HCT116 (cell line): ENCODE data around the gene GRIK4. TPM values are rescaled to one million over a fixed set of nuclear protein-coding genes. Genes with fewer than 3 reads are reported as not detected.

Experiments used
- ATAC-seq: fragments of 200-7000 bp; cut with Tn5 transposase; 2 replicates; pipeline ENCODE4 v1.9.1; 2020; ENCODE audit warnings: mild to moderate bottlenecking, moderate library complexity
- BruUV-seq: library from RNA; stranded (reverse); fragments of 400-500 nt; replicated peaks from 2 replicates; lab custom pipeline; 2021; lab: Mats Ljungman, UMichigan
- CTCF ChIA-PET: fragments of 300-600 bp; sonication (Branson Sonifier 250); formaldehyde crosslinking; loops from one replicate; lab custom pipeline; 2021; ENCODE audit warnings: antibody characterized with exemption; lab: Charles Lee
- POLR2A ChIA-PET: fragments of 300-600, 350-600 bp; sonication (Branson Sonifier 250); formaldehyde crosslinking; loops from one replicate; lab custom pipeline; 2021; ENCODE audit warnings: antibody characterized with exemption; lab: Charles Lee
- RAD21 ChIA-PET, 2 experiments: fragments of 300-600 bp; sonication (Branson Sonifier 250); formaldehyde crosslinking; loops; one replicate each; lab custom pipeline; 2023; ENCODE audit warnings: low total read pairs in 2 of 2; ENCODE audit not compliant: uncharacterized antibody in 2 of 2, unreplicated experiment in 2 of 2, low non-redundant PET in 1 of 2; lab: Charles Lee
- DNase-seq: peaks from one replicate; pipeline ENCODE4 v3.0.0-alpha.2; 2010; ENCODE audit warnings: low read depth, low spot score
- H2AFZ ChIP-seq: fragments of 200-600 bp; shearing (Covaris generic), sonication (generic); 2 replicates; pipeline ENCODE4 v1.6.1; 2017; ENCODE audit warnings: low read depth, mixed run types, mixed read lengths, antibody characterized with exemption, low read length; ENCODE audit not compliant: poor library complexity, severe bottlenecking
- H3K27ac ChIP-seq: 2 replicates; pipeline ENCODE4 v1.5.1; 2012; ENCODE audit warnings: low read depth, low read length
- H3K27me3 ChIP-seq: fragments of 200-600 bp; sonication (generic); 2 replicates; pipeline ENCODE4 v1.6.1; 2016; ENCODE audit warnings: mixed run types, low read length, mixed read lengths; ENCODE audit not compliant: insufficient read depth
- H3K36me3 ChIP-seq, 2 experiments: fragments of 200-500 bp in 1 of 2; fragments of 200-600 bp in 1 of 2; sonication (Bioruptor generic) in 1 of 2; sonication (generic) in 1 of 2; 2 replicates each; pipeline versions ENCODE4 v1.5.1 to v1.6.1; 2014 to 2016; ENCODE audit warnings: low read length in 2 of 2, inconsistent platforms in 1 of 2, mixed read lengths in 1 of 2, mixed run types in 1 of 2; ENCODE audit not compliant: insufficient read depth in 2 of 2, control insufficient read depth in 1 of 2
- H3K4me1 ChIP-seq, 2 experiments: fragments of 200-600 bp in 1 of 2; sonication (generic) in 1 of 2; 2 replicates each; pipeline versions ENCODE4 v1.5.1 to v1.6.1; 2012 to 2017; ENCODE audit warnings: low read length in 2 of 2, inconsistent platforms in 1 of 2, mild to moderate bottlenecking in 1 of 2, mixed read lengths in 1 of 2, mixed run types in 1 of 2, moderate library complexity in 1 of 2; ENCODE audit not compliant: insufficient read depth in 2 of 2, control insufficient read depth in 1 of 2
- H3K4me2 ChIP-seq: fragments of 200-600 bp; sonication (generic); 2 replicates; pipeline ENCODE4 v1.6.1; 2017; ENCODE audit warnings: mixed run types, low read length, mixed read lengths
- H3K4me3 ChIP-seq, 2 experiments: fragments of 200-600 bp in 1 of 2; sonication (generic) in 1 of 2; replicated peaks in 1 of 2; 2 replicates each; pipeline ENCODE4 v1.5.1; 2011 to 2016; ENCODE audit warnings: low read length in 2 of 2, control low read depth in 1 of 2, low read depth in 1 of 2, mild to moderate bottlenecking in 1 of 2, mixed read lengths in 1 of 2, mixed run types in 1 of 2
- H3K79me2 ChIP-seq: fragments of 200-600 bp; sonication (generic); 2 replicates; pipeline ENCODE4 v1.6.1; 2017; ENCODE audit warnings: mild to moderate bottlenecking, mixed run types, low read length, moderate library complexity, mixed read lengths; ENCODE audit not compliant: insufficient read depth
- H3K9ac ChIP-seq: fragments of 200-600 bp; sonication (generic); 2 replicates; pipeline ENCODE4 v1.6.1; 2016; ENCODE audit warnings: low read length, mixed read lengths
- H3K9me2 ChIP-seq: fragments of 200-600 bp; sonication (generic), shearing (Covaris generic); 2 replicates; pipeline ENCODE4 v1.6.1; 2017; ENCODE audit warnings: mixed run types, mild to moderate bottlenecking, moderate library complexity; ENCODE audit not compliant: insufficient read depth
- H3K9me3 ChIP-seq, 2 experiments: fragments of 200-500 bp in 1 of 2; fragments of 200-600 bp in 1 of 2; sonication (Bioruptor generic) in 1 of 2; sonication (generic) in 1 of 2; 2 replicates each; pipeline ENCODE4 v1.6.1; 2014 to 2017; ENCODE audit warnings: low read length in 2 of 2, mixed read lengths in 2 of 2, inconsistent platforms in 1 of 2, low read depth in 1 of 2, mild to moderate bottlenecking in 1 of 2, mixed run types in 1 of 2, moderate library complexity in 1 of 2; ENCODE audit not compliant: control insufficient read depth in 1 of 2, insufficient read depth in 1 of 2
- H4K20me1 ChIP-seq: fragments of 200-600 bp; sonication (generic), shearing (Covaris generic); 2 replicates; pipeline ENCODE4 v1.6.1; 2017; ENCODE audit warnings: mixed run types, mild to moderate bottlenecking, moderate library complexity; ENCODE audit not compliant: insufficient read depth
- ATF3 ChIP-seq: IDR thresholded peaks from 2 replicates; pipeline ENCODE4 v1.6.1; 2012
- CBX3 ChIP-seq: IDR thresholded peaks from 2 replicates; pipeline ENCODE4 v1.6.1; 2012; ENCODE audit warnings: low read depth
- CEBPB ChIP-seq: IDR thresholded peaks from 2 replicates; pipeline ENCODE4 v1.6.1; 2012; ENCODE audit warnings: low read depth
- EGR1 ChIP-seq: IDR thresholded peaks from 2 replicates; pipeline ENCODE4 v1.6.1; 2012; ENCODE audit warnings: low read depth
- ELF1 ChIP-seq: IDR thresholded peaks from 2 replicates; pipeline ENCODE4 v1.6.1; 2012; ENCODE audit warnings: low read depth, borderline replicate concordance
- EZH2 ChIP-seq: fragments of 200-600 bp; sonication (generic); IDR thresholded peaks from 2 replicates; pipeline ENCODE4 v1.6.1; 2017; ENCODE audit warnings: antibody characterized with exemption, mixed run types
- FOSL1 ChIP-seq: IDR thresholded peaks from 2 replicates; pipeline ENCODE4 v1.6.1; 2012; ENCODE audit warnings: low read depth
- JUND ChIP-seq: IDR thresholded peaks from 2 replicates; pipeline ENCODE4 v1.6.1; 2012
- RAD21 ChIP-seq: IDR thresholded peaks from 2 replicates; pipeline ENCODE4 v1.6.1; 2012; ENCODE audit warnings: low read depth, mild to moderate bottlenecking
- SIN3A ChIP-seq: IDR thresholded peaks from 2 replicates; pipeline ENCODE4 v1.6.1; 2012; ENCODE audit warnings: low read depth
- SP1 ChIP-seq: IDR thresholded peaks from 2 replicates; pipeline ENCODE4 v1.6.1; 2012; ENCODE audit warnings: low read depth
- SRF ChIP-seq: IDR thresholded peaks from 2 replicates; pipeline ENCODE4 v1.6.1; 2012; ENCODE audit warnings: low read depth
- ZBTB33 ChIP-seq: IDR thresholded peaks from 2 replicates; pipeline ENCODE4 v1.6.1; 2011; ENCODE audit warnings: mild to moderate bottlenecking, low read length, moderate library complexity; ENCODE audit not compliant: insufficient replicate concordance; ENCODE audit errors: extremely low read depth
- ZFX ChIP-seq: fragments of 450-650 bp; IDR thresholded peaks from 2 replicates; pipeline ENCODE4 v1.6.1; 2017
- intact Hi-C: fragments of 100-400 bp; cut with micrococcal nuclease; formaldehyde crosslinking; loops from 2 replicates; pipeline ENCODE4 v1.10.0; 2022
- total RNA-seq: library from RNA; stranded (reverse); gene quantifications from one replicate; pipeline ENCODE4 v1.2.1, GENCODE V29; 2021; ENCODE audit not compliant: unreplicated experiment
- TF ChIP-seq, protein P1 (sequence below): IDR thresholded peaks from 2 replicates; pipeline ENCODE4 v1.6.1; 2012
- TF ChIP-seq, protein P2 (sequence below), 3 experiments: fragments of 200-600 bp in 1 of 3; sonication (generic) in 1 of 3; IDR thresholded peaks in 2 of 3; conservative IDR thresholded peaks in 1 of 3; 2 replicates each; pipeline ENCODE4 v1.5.1; 2012 to 2017; ENCODE audit warnings: low read depth in 2 of 3, low read length in 2 of 3, antibody characterized with exemption in 1 of 3, borderline replicate concordance in 1 of 3, control low read depth in 1 of 3, mild to moderate bottlenecking in 1 of 3, mixed read lengths in 1 of 3, mixed run types in 1 of 3, moderate library complexity in 1 of 3; ENCODE audit not compliant: insufficient read depth in 1 of 3
- TF ChIP-seq, protein P3 (sequence below): IDR thresholded peaks from 2 replicates; pipeline ENCODE4 v1.6.1; 2012; ENCODE audit warnings: low read depth

Gene GRIK4
- total RNA-seq, 1 experiment from 2014 or later = 0.52 TPM

DNA sequence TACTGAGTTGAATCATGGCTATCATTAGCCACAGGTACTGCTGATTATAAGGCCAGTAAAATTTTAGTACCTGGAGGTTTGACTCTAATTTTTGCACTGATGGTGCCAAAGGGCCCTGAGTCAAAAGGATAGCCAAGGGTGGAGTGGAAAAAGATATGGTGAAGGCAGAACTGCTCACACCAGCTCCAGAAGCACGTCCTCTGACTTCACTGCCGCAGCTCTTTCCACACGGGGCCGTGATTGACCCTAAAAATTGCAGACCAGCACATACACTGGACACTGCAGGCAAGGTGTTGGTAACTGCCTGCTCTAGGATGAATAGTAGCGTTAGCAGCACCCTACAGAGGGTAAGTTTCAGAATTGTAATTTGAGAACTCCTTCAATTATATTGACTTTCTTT is 25.4 kb upstream of the GRIK4 start:
- peaks cover 15 to 17% of the 10 kb centered on the region in 2 experiments; a peak in 2 of 4 replicates for H3K36me3 ChIP-seq
- CTCF ChIA-PET = no interaction called here

More for the DNA sequence above, 25.4 kb upstream of the GRIK4 start:
- no peak overlapping the region for H3K27ac ChIP-seq
- intact Hi-C loops = no loop called here
- no peak for TF ChIP-seq FOSL1
- TF ChIP-seq CBX3 = no peak
- no peak for TF ChIP-seq ELF1
- TF ChIP-seq SP1 = no peak
- TF ChIP-seq CEBPB = no peak
- TF ChIP-seq EZH2 = no peak
- no peak for TF ChIP-seq ZBTB33
- TF ChIP-seq SRF = no peak
- no peak for TF ChIP-seq SIN3A
- TF ChIP-seq EGR1 = no peak
- TF ChIP-seq ATF3 = no peak
- TF ChIP-seq, protein P1, sequence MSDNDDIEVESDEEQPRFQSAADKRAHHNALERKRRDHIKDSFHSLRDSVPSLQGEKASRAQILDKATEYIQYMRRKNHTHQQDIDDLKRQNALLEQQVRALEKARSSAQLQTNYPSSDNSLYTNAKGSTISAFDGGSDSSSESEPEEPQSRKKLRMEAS = no peak
- TF ChIP-seq, protein P2, sequence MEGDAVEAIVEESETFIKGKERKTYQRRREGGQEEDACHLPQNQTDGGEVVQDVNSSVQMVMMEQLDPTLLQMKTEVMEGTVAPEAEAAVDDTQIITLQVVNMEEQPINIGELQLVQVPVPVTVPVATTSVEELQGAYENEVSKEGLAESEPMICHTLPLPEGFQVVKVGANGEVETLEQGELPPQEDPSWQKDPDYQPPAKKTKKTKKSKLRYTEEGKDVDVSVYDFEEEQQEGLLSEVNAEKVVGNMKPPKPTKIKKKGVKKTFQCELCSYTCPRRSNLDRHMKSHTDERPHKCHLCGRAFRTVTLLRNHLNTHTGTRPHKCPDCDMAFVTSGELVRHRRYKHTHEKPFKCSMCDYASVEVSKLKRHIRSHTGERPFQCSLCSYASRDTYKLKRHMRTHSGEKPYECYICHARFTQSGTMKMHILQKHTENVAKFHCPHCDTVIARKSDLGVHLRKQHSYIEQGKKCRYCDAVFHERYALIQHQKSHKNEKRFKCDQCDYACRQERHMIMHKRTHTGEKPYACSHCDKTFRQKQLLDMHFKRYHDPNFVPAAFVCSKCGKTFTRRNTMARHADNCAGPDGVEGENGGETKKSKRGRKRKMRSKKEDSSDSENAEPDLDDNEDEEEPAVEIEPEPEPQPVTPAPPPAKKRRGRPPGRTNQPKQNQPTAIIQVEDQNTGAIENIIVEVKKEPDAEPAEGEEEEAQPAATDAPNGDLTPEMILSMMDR (IDR thresholded peaks at IDR 0.05 in 2 of 3, conservative IDR thresholded peaks at IDR 0.05 in 1 of 3; ENCODE audit: borderline replicate concordance in 1 of 3, insufficient read depth in 1 of 3, low read depth in 2 of 3, low read length in 2 of 3) = no peak
- no peak for TF ChIP-seq JUND
- TF ChIP-seq ZFX = no peak
- no peak for TF ChIP-seq RAD21
- TF ChIP-seq, protein P3, sequence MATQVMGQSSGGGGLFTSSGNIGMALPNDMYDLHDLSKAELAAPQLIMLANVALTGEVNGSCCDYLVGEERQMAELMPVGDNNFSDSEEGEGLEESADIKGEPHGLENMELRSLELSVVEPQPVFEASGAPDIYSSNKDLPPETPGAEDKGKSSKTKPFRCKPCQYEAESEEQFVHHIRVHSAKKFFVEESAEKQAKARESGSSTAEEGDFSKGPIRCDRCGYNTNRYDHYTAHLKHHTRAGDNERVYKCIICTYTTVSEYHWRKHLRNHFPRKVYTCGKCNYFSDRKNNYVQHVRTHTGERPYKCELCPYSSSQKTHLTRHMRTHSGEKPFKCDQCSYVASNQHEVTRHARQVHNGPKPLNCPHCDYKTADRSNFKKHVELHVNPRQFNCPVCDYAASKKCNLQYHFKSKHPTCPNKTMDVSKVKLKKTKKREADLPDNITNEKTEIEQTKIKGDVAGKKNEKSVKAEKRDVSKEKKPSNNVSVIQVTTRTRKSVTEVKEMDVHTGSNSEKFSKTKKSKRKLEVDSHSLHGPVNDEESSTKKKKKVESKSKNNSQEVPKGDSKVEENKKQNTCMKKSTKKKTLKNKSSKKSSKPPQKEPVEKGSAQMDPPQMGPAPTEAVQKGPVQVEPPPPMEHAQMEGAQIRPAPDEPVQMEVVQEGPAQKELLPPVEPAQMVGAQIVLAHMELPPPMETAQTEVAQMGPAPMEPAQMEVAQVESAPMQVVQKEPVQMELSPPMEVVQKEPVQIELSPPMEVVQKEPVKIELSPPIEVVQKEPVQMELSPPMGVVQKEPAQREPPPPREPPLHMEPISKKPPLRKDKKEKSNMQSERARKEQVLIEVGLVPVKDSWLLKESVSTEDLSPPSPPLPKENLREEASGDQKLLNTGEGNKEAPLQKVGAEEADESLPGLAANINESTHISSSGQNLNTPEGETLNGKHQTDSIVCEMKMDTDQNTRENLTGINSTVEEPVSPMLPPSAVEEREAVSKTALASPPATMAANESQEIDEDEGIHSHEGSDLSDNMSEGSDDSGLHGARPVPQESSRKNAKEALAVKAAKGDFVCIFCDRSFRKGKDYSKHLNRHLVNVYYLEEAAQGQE = no peak
- H3K4me2 ChIP-seq = no peak overlapping the region
- DNase-seq (no peak), ATAC-seq (no peak)
- no peak overlapping the region for H3K9ac ChIP-seq
- H3K4me3 ChIP-seq = no peak overlapping the region
- no peaks in the 10 kb centered on the region for H3K79me2 ChIP-seq
- no peaks in the 10 kb centered on the region for H3K9me2 ChIP-seq
- H4K20me1 ChIP-seq = no peaks in the 10 kb centered on the region
- no peaks in the 10 kb centered on the region for H3K9me3 ChIP-seq
- ChIA-PET RAD21 (no interaction called here), POLR2A (no interaction called here)
- peaks cover 5 to 12% of the 10 kb centered on the region in 2 experiments for H3K4me1 ChIP-seq
- H3K27me3 ChIP-seq = no peaks in the 10 kb centered on the region
- H2AFZ ChIP-seq = no peak overlapping the region
- no TSS peak for BruUV-seq
